ENCODE data around the gene NEMF.
"Not testable (repeated sequence)": the region's sequence is repeated elsewhere in the genome, so short reads cannot be mapped to it uniquely, and the experiment has no call there.

NEMF gene

DNA sequence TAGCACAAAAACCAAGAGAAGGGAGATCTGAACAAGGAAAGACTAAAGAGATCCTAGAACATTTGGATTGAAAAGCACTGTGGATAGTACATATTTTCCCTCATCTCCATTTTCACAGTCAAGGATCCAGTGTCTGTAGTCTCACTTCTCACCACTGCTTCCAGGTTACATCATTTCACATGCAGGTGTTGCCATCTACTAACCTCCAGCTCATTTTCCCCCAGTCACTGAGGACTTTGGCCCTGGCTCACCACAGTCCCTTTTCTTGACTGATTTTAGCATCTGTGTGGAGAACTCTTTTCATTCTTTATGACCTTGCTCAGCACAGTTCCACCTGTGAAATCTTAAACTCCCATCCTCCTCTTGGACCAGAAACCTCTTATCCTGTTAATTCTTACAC is 106.1 kb downstream of the NEMF start:
- DNase-seq (ENCODE audit: low read depth) = not testable (repeated sequence)

DNA sequence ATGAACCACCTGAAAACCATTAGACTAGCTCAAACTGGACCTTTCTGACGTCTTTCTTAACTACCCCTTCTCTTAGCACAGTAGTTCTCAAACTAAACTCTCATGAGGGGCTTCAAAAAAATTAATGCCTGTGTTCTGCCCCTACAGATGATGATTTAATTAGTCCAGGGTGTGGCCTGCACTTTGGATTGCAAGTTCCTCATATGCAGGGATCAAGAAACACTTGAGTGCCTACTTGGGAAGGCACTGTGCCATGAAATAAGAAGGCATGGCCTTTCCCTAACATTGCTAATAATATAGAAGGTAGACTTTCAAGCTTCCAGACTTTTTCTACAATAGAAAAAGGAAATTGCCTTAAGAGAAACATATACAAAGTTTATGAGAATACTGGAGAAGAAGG is 107.4 kb downstream of the NEMF start:
- no peak for DNase-seq (ENCODE audit: low read depth)

DNA sequence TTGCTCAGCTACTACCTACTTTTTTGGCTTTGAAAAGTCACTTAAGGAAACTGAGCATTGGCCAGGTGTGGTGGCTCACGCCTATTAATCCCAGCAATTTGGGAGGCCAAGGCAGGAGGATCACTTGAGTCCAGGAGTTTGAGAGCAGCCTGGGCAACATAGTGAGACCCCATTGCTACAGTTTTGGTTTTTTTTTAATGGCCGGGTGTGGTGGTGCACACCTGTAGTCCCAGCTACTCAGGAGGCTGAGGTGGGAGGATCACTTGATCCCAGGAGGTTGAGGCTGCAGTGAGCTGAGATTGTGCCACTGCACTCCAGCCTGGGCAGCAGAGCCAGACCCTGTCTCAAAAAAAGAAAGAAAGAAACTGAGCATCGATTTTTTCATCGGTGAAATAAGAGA is 116.9 kb downstream of the NEMF start:
- not testable (repeated sequence) for DNase-seq (ENCODE audit: low read depth)

DNA sequence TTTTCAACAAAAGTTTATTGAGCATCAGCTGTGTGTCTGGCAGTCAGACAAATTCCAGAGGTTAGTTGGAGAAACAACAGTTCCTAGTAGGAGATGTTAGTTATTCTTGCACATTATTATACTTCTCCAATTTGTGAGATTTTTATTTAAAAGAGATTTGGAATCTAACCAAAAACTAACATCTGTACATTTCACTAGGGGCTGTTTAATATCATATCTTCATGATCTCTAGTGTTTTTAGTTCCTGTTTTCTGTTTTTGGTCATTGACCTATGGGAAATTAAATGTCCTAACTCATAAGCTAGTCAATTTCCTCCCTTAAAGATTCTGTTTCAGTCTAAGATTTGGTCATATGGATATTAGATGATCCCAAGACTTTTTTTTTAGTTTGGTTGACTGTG is 118.8 kb downstream of the NEMF start:
- DNase-seq (ENCODE audit: low read depth) = no peak

DNA sequence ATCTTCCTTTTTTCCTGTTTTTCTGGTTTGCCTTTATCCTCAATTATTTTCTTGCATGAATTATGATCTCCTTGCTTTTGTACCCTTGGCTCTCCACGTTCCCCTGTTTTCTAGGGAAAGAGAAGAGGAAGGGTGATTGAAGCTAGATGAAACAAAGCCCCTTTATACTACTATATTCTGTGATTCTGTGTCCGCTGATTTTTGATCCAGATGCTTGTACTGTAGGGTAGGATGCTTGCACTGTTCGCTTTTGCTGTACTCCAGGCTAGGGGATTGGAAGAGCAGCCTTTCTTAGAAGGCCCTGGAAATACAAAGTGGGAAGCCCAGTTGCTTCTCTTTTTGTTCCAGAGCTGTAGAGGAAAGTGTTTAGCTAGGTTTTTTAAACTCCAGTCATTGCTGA is 119.7 kb downstream of the NEMF start:
- DNase-seq (ENCODE audit: low read depth) = no peak

All from fibroblast of gingiva (primary cell).